HepG2 (cell line): Measurements from ENCODE around the gene SVOP. TPM values are rescaled to one million over a fixed set of nuclear protein-coding genes. Genes with fewer than 3 reads are reported as not detected.

ENCODE experiments used
- ARNT ChIP-seq: fragments of 450-650 bp; IDR thresholded peaks from 2 replicates; pipeline ENCODE4 v1.6.1; 2017
- CCDC6 ChIP-seq: sonication (generic); formaldehyde crosslinking; IDR thresholded peaks from 2 replicates; pipeline ENCODE4 v1.8.1; 2022; ENCODE audit warnings: mild to moderate bottlenecking, missing genetic modification reagents, moderate library complexity
- CREB3 ChIP-seq: sonication (generic); formaldehyde crosslinking; IDR thresholded peaks from 2 replicates; pipeline ENCODE4 v1.5.0; 2020; ENCODE audit warnings: missing genetic modification reagents
- DPF2 ChIP-seq: sonication (generic); formaldehyde crosslinking; IDR thresholded peaks from 2 replicates; pipeline ENCODE4 v1.4.0; 2020; ENCODE audit warnings: mild to moderate bottlenecking, low read depth, missing genetic modification reagents, borderline replicate concordance
- DZIP1 ChIP-seq: sonication (generic); formaldehyde crosslinking; IDR thresholded peaks from 2 replicates; pipeline ENCODE4 v1.5.0; 2020; ENCODE audit warnings: mild to moderate bottlenecking, missing genetic modification reagents
- ETS1 ChIP-seq: sonication (generic); formaldehyde crosslinking; IDR thresholded peaks from 2 replicates; pipeline ENCODE4 v1.4.0; 2020; ENCODE audit warnings: missing genetic modification reagents
- ETV5 ChIP-seq: IDR thresholded peaks from 2 replicates; pipeline ENCODE4 v1.6.1; 2018; ENCODE audit warnings: missing biosample characterization, missing genetic modification reagents, inconsistent platforms, borderline replicate concordance
- FOXK2 ChIP-seq: fragments of 450-650 bp; IDR thresholded peaks from 2 replicates; pipeline ENCODE4 v1.6.1; 2016
- ISX ChIP-seq: sonication (generic); formaldehyde crosslinking; conservative IDR thresholded peaks from 2 replicates; pipeline ENCODE4 v1.5.0; 2020; ENCODE audit warnings: missing genetic modification reagents
- NFYC ChIP-seq: IDR thresholded peaks from 2 replicates; pipeline ENCODE4 v1.6.1; 2016; ENCODE audit warnings: missing genetic modification reagents, missing compliant biosample characterization
- PTBP1 ChIP-seq: fragments of 200-400 bp; formaldehyde crosslinking; IDR thresholded peaks from 2 replicates; pipeline ENCODE4 v1.6.1; 2018; ENCODE audit warnings: low read length, low read depth; ENCODE audit not compliant: poor library complexity, severe bottlenecking
- SETDB1 ChIP-seq: sonication (generic); formaldehyde crosslinking; IDR thresholded peaks from 2 replicates; pipeline ENCODE4 v1.5.1; 2020; ENCODE audit warnings: missing genetic modification reagents, mild to moderate bottlenecking, borderline replicate concordance
- SOX6 ChIP-seq, 2 experiments: fragments of 450-650 bp in 1 of 2; sonication (generic) in 1 of 2; formaldehyde crosslinking in 1 of 2; IDR thresholded peaks; 2 replicates each; pipeline versions ENCODE4 v1.4.0 to v1.6.1; 2017 to 2020; ENCODE audit warnings: antibody characterized with exemption in 1 of 2, mild to moderate bottlenecking in 1 of 2, missing genetic modification reagents in 1 of 2
- ZBTB38 ChIP-seq: sonication (generic); formaldehyde crosslinking; IDR thresholded peaks from 2 replicates; pipeline ENCODE4 v1.5.1; 2020; ENCODE audit warnings: mild to moderate bottlenecking, missing genetic modification reagents
- ZNF788 ChIP-seq: sonication (generic); formaldehyde crosslinking; IDR thresholded peaks from 2 replicates; pipeline ENCODE4 v1.5.0; 2020; ENCODE audit warnings: mild to moderate bottlenecking, missing genetic modification reagents, borderline replicate concordance
- ZSCAN20 ChIP-seq: sonication (generic); formaldehyde crosslinking; IDR thresholded peaks from 2 replicates; pipeline ENCODE4 v1.4.0; 2020; ENCODE audit warnings: missing genetic modification reagents, mild to moderate bottlenecking, borderline replicate concordance
- ZSCAN9 ChIP-seq: IDR thresholded peaks from 2 replicates; pipeline ENCODE4 v1.6.1; 2016; ENCODE audit warnings: borderline replicate concordance
- polyA plus RNA-seq, 8 experiments: library from polyadenylated mRNA; depleted of rRNA in 3 of 8; stranded (reverse) in 7 of 8; unstranded in 1 of 8; fragments of >200 nt; fragmentation: Illumina TruSeq in 4 of 8; extraction: Trizol in 4 of 8; gene quantifications; 2 replicates each; pipeline versions ENCODE4 v1.2.1 to v1.2.3, GENCODE V29; 2011 to 2016; ENCODE audit warnings: low read depth in 4 of 8, missing spikeins in 1 of 8, mixed read lengths in 1 of 8; ENCODE audit not compliant: insufficient read depth in 1 of 8
- total RNA-seq, 5 experiments: library from RNA; depleted of rRNA; stranded (reverse); fragments of >200 nt; fragmentation: Illumina TruSeq; extraction: Trizol; gene quantifications; 2 replicates each; pipeline ENCODE4 v1.2.3, GENCODE V29; 2016; ENCODE audit warnings: low read depth in 1 of 5
- TF ChIP-seq, protein P1 (sequence below): IDR thresholded peaks from 2 replicates; pipeline ENCODE4 v1.6.1; 2018; ENCODE audit warnings: missing genetic modification reagents
- TF ChIP-seq, protein P2 (sequence below): sonication (generic); formaldehyde crosslinking; IDR thresholded peaks from 2 replicates; pipeline ENCODE4 v1.4.0; 2020; ENCODE audit warnings: missing genetic modification reagents, mild to moderate bottlenecking, borderline replicate concordance

Gene SVOP
- total and polyA plus RNA-seq, 2 of the 13 experiments (the other 11 are each of a cell fraction or from before 2014, with no cell fraction given) = not detected

DNA sequence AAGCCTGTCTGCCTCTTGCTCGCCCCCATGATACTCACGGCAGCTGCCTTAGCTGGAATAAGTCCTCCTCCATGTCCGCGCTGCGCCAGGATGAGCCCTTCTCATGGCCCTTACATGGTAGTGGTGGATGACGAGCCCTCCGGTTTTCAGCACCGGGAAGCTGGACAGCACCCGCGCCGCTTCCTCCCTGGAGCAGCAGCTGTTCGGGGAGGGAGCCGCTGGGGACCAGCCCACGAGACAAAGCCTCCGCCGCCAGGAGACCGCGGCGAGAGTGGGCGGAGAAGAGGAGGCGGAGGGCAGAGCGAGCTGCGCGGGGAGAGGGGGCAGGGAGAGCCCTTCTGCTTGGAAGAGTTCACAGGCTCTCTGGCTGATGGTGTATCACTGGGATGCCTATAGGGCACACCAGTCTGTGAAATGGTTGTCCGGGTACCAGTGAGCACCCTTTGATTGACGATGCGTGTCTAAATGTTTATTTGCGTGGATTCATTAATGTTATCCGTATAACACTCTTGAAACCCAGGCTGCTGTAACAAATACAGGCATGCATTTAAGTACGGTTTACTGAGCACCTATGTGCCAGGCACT is at the start of gene SVOP (continued):
- TF ChIP-seq SETDB1 (no peak), DZIP1 (CRISPR knock-in tag) (peak; percentile 69; the same call in 1 of the 2 replicates), PTBP1 (peak; percentile 59), FOXK2 (no peak), ZSCAN20 (peak; percentile 87), ETS1 (no peak), ZBTB38 (peak; percentile 55; the same call in 1 of the 2 replicates), SOX6 (IDR thresholded peaks at IDR 0.05) (no peak), SOX6 (CRISPR knock-in tag; IDR thresholded peaks at IDR 0.05) (0 out of 2 replicates have a peak, but pooled peaks have one; percentile 21), ISX (CRISPR knock-in tag) (peak; percentile 98), CCDC6 (peak; percentile 78; the same call in 1 of the 2 replicates), CREB3 (peak; percentile 64; the same call in 1 of the 2 replicates), DPF2 (CRISPR knock-in tag) (no peak), ARNT (no peak), ETV5 (peak; percentile 65), NFYC (0 out of 2 replicates have a peak, but pooled peaks have one; percentile 22), ZNF788 (CRISPR knock-in tag) (no peak), ZSCAN9 (CRISPR knock-in tag) (peak; percentile 98)
- TF ChIP-seq, protein P1, sequence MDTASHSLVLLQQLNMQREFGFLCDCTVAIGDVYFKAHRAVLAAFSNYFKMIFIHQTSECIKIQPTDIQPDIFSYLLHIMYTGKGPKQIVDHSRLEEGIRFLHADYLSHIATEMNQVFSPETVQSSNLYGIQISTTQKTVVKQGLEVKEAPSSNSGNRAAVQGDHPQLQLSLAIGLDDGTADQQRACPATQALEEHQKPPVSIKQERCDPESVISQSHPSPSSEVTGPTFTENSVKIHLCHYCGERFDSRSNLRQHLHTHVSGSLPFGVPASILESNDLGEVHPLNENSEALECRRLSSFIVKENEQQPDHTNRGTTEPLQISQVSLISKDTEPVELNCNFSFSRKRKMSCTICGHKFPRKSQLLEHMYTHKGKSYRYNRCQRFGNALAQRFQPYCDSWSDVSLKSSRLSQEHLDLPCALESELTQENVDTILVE (CRISPR knock-in tag) = peak; percentile 86
- TF ChIP-seq, protein P2, sequence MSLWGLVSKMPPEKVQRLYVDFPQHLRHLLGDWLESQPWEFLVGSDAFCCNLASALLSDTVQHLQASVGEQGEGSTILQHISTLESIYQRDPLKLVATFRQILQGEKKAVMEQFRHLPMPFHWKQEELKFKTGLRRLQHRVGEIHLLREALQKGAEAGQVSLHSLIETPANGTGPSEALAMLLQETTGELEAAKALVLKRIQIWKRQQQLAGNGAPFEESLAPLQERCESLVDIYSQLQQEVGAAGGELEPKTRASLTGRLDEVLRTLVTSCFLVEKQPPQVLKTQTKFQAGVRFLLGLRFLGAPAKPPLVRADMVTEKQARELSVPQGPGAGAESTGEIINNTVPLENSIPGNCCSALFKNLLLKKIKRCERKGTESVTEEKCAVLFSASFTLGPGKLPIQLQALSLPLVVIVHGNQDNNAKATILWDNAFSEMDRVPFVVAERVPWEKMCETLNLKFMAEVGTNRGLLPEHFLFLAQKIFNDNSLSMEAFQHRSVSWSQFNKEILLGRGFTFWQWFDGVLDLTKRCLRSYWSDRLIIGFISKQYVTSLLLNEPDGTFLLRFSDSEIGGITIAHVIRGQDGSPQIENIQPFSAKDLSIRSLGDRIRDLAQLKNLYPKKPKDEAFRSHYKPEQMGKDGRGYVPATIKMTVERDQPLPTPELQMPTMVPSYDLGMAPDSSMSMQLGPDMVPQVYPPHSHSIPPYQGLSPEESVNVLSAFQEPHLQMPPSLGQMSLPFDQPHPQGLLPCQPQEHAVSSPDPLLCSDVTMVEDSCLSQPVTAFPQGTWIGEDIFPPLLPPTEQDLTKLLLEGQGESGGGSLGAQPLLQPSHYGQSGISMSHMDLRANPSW = no peak
